GM18951 (cell line): ENCODE measurements around the gene KIAA1217.
"Not testable (repeated sequence)": the region's sequence is repeated elsewhere in the genome, so short reads cannot be mapped to it uniquely, and the experiment has no call there.

Source experiments
- POLR2A ChIP-seq: IDR thresholded peaks from 4 replicates; pipeline ENCODE4 v1.6.1; 2011; ENCODE audit warnings: mild to moderate bottlenecking; ENCODE audit not compliant: insufficient read length, insufficient read depth; ENCODE audit errors: extremely low read depth
- in situ Hi-C: fragments of 300-500 bp; cut with MboI; formaldehyde crosslinking; loops from one replicate; pipeline ENCODE4 v1.12.0; 2022; ENCODE audit warnings: low sequenced_read_pairs, mixed read lengths, inconsistent platforms; ENCODE audit not compliant: unreplicated experiment

Gene KIAA1217

GRCh38 chr10:24481241-24481640 lies 272.3 kb downstream of the KIAA1217 start:
- in situ Hi-C loops = no loop called here
- TF ChIP-seq POLR2A = no peak

GRCh38 chr10:24482713-24483112 lies 273.8 kb downstream of the KIAA1217 start:
- in situ Hi-C loops = not testable (repeated sequence)

GRCh38 chr10:24483701-24484100 lies 274.8 kb downstream of the KIAA1217 start:
- in situ Hi-C loops = no loop called here

GRCh38 chr10:24484771-24485170 lies 275.8 kb downstream of the KIAA1217 start:
- in situ Hi-C loops = no loop called here
- no peak for TF ChIP-seq POLR2A

More at GRCh38 chr10:24483701-24484100, 274.8 kb downstream of the KIAA1217 start:
- TF ChIP-seq POLR2A = no peak

GRCh38 chr10:24485304-24485703 lies 276.4 kb downstream of the KIAA1217 start:
- no peak for TF ChIP-seq POLR2A

GRCh38 chr10:24488631-24489030 lies 279.7 kb downstream of the KIAA1217 start:
- TF ChIP-seq POLR2A = no peak
- in situ Hi-C loops = no loop called here

More at GRCh38 chr10:24485304-24485703, 276.4 kb downstream of the KIAA1217 start:
- in situ Hi-C loops = no loop called here

GRCh38 chr10:24493165-24493564 lies 284.2 kb downstream of the KIAA1217 start:
- TF ChIP-seq POLR2A = no peak
- in situ Hi-C loops = no loop called here

- in situ Hi-C loops = no loop called here
- TF ChIP-seq POLR2A = no peak
Measured at GRCh38 chr10:24494236-24494635, 285.3 kb downstream of the KIAA1217 start.

- TF ChIP-seq POLR2A = no peak
Measured at GRCh38 chr10:24494777-24495176, 285.8 kb downstream of the KIAA1217 start.

GRCh38 chr10:24495666-24496460 lies 286.9 kb downstream of the KIAA1217 start:
- in situ Hi-C loops = no loop called here
- no peak for TF ChIP-seq POLR2A

More at GRCh38 chr10:24494777-24495176, 285.8 kb downstream of the KIAA1217 start:
- in situ Hi-C loops = no loop called here

- in situ Hi-C loops = no loop called here
- TF ChIP-seq POLR2A = no peak
Measured at GRCh38 chr10:24496906-24497305, 288.0 kb downstream of the KIAA1217 start.

- TF ChIP-seq POLR2A = no peak
- in situ Hi-C loops = loop anchor here (10.0 to 25.0 kb wide), 2 partner anchors 136 to 514 kb away; no protein-coding TSS in a partner anchor
Measured at GRCh38 chr10:24501056-24501711, 292.2 kb downstream of the KIAA1217 start.

- no peak for TF ChIP-seq POLR2A
- in situ Hi-C loops = loop anchor here (10.0 to 25.0 kb wide), 2 partner anchors 137 to 515 kb away; no protein-coding TSS in a partner anchor
Measured at GRCh38 chr10:24502006-24502405, 293.1 kb downstream of the KIAA1217 start.
